Neural cell (in vitro differentiated cells): Measurements from ENCODE around the gene PHF10. TPM values are rescaled to one million over a fixed set of nuclear protein-coding genes. Genes with fewer than 3 reads are reported as not detected.

ENCODE experiments used
- H2AFZ ChIP-seq: fragments of 200-600, 300-800 bp; sonication (generic), shearing (Covaris generic); 2 replicates; pipeline ENCODE4 v1.6.0; 2014; ENCODE audit warnings: low read depth, mild to moderate bottlenecking, antibody characterized with exemption, low read length, moderate library complexity
- H3F3A ChIP-seq: fragments of 200-600 bp; shearing (Covaris generic); 2 replicates; pipeline ENCODE4 v1.6.1; 2016; ENCODE audit warnings: mild to moderate bottlenecking, moderate library complexity, mixed read lengths, antibody characterized with exemption, low read length; ENCODE audit not compliant: insufficient read depth, poor library complexity, severe bottlenecking
- H3K27ac ChIP-seq: fragments of 200-600, 300-800 bp; sonication (generic), shearing (Covaris generic); 2 replicates; pipeline ENCODE4 v1.5.1; 2014; ENCODE audit warnings: mild to moderate bottlenecking, low read length, moderate library complexity
- H3K27me3 ChIP-seq: fragments of 300-800, 200-600 bp; sonication (generic), shearing (Covaris generic); 2 replicates; pipeline ENCODE4 v1.6.0; 2014; ENCODE audit warnings: mild to moderate bottlenecking, low read depth, low read length, moderate library complexity; ENCODE audit not compliant: insufficient read depth
- H3K36me3 ChIP-seq: fragments of 300-800, 200-600 bp; sonication (generic), shearing (Covaris generic); 2 replicates; pipeline ENCODE4 v1.5.1; 2014; ENCODE audit warnings: mild to moderate bottlenecking, antibody characterized with exemption, low read length, moderate library complexity; ENCODE audit not compliant: insufficient read depth
- H3K4me2 ChIP-seq: fragments of 300-800, 200-600 bp; sonication (generic), shearing (Covaris generic); 2 replicates; pipeline ENCODE4 v1.6.0; 2014; ENCODE audit warnings: mild to moderate bottlenecking, low read length
- H3K4me3 ChIP-seq: fragments of 300-800, 200-600 bp; sonication (generic), shearing (Covaris generic); 2 replicates; pipeline ENCODE4 v1.5.1; 2014; ENCODE audit warnings: mild to moderate bottlenecking, low read length, moderate library complexity
- H3K79me2 ChIP-seq: fragments of 200-600 bp; shearing (Covaris generic); replicated peaks from 2 replicates; pipeline ENCODE4 v1.6.0; 2014; ENCODE audit warnings: mild to moderate bottlenecking, low read length, moderate library complexity; ENCODE audit not compliant: insufficient read depth
- H3K9ac ChIP-seq: fragments of 300-800, 200-600 bp; sonication (generic), shearing (Covaris generic); 2 replicates; pipeline ENCODE4 v1.6.1; 2016; ENCODE audit warnings: mild to moderate bottlenecking, low read length, mixed read lengths
- H3K9me2 ChIP-seq: fragments of 200-600 bp; shearing (Covaris generic); 2 replicates; pipeline ENCODE4 v1.6.1; 2016; ENCODE audit warnings: mild to moderate bottlenecking, low read length, mixed read lengths; ENCODE audit not compliant: insufficient read depth
- H3K9me3 ChIP-seq: fragments of 200-600, 300-800 bp; sonication (generic), shearing (Covaris generic); 2 replicates; pipeline ENCODE4 v1.6.1; 2016; ENCODE audit warnings: mild to moderate bottlenecking, mixed run types, low read length, moderate library complexity, mixed read lengths
- H4K20me1 ChIP-seq: fragments of 200-600 bp; shearing (Covaris generic); 2 replicates; pipeline ENCODE4 v1.6.1; 2016; ENCODE audit warnings: mild to moderate bottlenecking, mixed run types; ENCODE audit not compliant: insufficient read depth
- CTCF ChIP-seq: fragments of 450-650 bp; IDR thresholded peaks from 2 replicates; pipeline ENCODE4 v1.5.1; 2014; ENCODE audit warnings: antibody characterized with exemption, mild to moderate bottlenecking, moderate library complexity; ENCODE audit not compliant: poor library complexity, severe bottlenecking
- EP300 ChIP-seq: fragments of 450-650 bp; conservative IDR thresholded peaks from 2 replicates; pipeline ENCODE4 v1.6.1; 2014; ENCODE audit warnings: antibody characterized with exemption, mild to moderate bottlenecking, moderate library complexity; ENCODE audit not compliant: poor library complexity, severe bottlenecking
- EZH2 ChIP-seq: fragments of 200-600, 300-800 bp; shearing (Covaris generic), sonication (generic); IDR thresholded peaks from 2 replicates; pipeline ENCODE4 v1.6.1; 2014; ENCODE audit warnings: antibody characterized with exemption, low read length, borderline replicate concordance, mild to moderate bottlenecking; ENCODE audit not compliant: insufficient read depth, poor library complexity, severe bottlenecking
- MXI1 ChIP-seq: fragments of 450-650 bp; conservative IDR thresholded peaks from 2 replicates; pipeline ENCODE4 v1.6.1; 2014; ENCODE audit warnings: antibody characterized with exemption, mild to moderate bottlenecking; ENCODE audit not compliant: poor library complexity, severe bottlenecking
- POLR2AphosphoS5 ChIP-seq: IDR thresholded peaks from 2 replicates; pipeline ENCODE4 v1.6.1; 2012
- RAD21 ChIP-seq: fragments of 450-650 bp; conservative IDR thresholded peaks from 2 replicates; pipeline ENCODE4 v1.6.1; 2014; ENCODE audit warnings: antibody characterized with exemption, mild to moderate bottlenecking, moderate library complexity
- REST ChIP-seq: IDR thresholded peaks from 2 replicates; pipeline ENCODE4 v1.6.1; 2012; ENCODE audit warnings: borderline replicate concordance
- SMC3 ChIP-seq: fragments of 450-650 bp; conservative IDR thresholded peaks from 2 replicates; pipeline ENCODE4 v1.6.1; 2014; ENCODE audit warnings: antibody characterized with exemption, mild to moderate bottlenecking, moderate library complexity; ENCODE audit not compliant: poor library complexity
- TAF1 ChIP-seq: IDR thresholded peaks from 2 replicates; pipeline ENCODE4 v1.6.1; 2012; ENCODE audit warnings: low read depth
- polyA plus RNA-seq: library from polyadenylated mRNA; depleted of rRNA; stranded (reverse); fragments of >200 nt; gene quantifications from 2 replicates; pipeline ENCODE4 v1.2.3, GENCODE V29; 2014

PHF10 gene
- polyA plus RNA-seq, 1 donor from 2014 or later: 48.9 TPM

GRCh38 chr6:169714178-169714577 lies 10.1 kb downstream of the PHF10 start:
- Histone ChIP-seq H3F3A (no peaks in the 10 kb centered on the region), H2AFZ (no peak overlapping the region), H3K36me3 (peaks cover 5% of the 10 kb centered on the region), H3K9me3 (no peaks in the 10 kb centered on the region), H3K27ac (no peak overlapping the region), H3K9ac (no peak overlapping the region), H3K9me2 (no peaks in the 10 kb centered on the region), H4K20me1 (no peaks in the 10 kb centered on the region), H3K79me2 (peaks cover 16% of the 10 kb centered on the region), H3K4me3 (no peak overlapping the region), H3K4me2 (no peak overlapping the region), H3K27me3 (no peaks in the 10 kb centered on the region)
- no peak for TF ChIP-seq MXI1
- no peak for TF ChIP-seq REST
- no peak for TF ChIP-seq EZH2
- no peak for TF ChIP-seq POLR2AphosphoS5
- TF ChIP-seq TAF1: no peak
- TF ChIP-seq SMC3: no peak
- TF ChIP-seq RAD21: no peak
- no peak for TF ChIP-seq CTCF
- TF ChIP-seq EP300: no peak

DNA sequence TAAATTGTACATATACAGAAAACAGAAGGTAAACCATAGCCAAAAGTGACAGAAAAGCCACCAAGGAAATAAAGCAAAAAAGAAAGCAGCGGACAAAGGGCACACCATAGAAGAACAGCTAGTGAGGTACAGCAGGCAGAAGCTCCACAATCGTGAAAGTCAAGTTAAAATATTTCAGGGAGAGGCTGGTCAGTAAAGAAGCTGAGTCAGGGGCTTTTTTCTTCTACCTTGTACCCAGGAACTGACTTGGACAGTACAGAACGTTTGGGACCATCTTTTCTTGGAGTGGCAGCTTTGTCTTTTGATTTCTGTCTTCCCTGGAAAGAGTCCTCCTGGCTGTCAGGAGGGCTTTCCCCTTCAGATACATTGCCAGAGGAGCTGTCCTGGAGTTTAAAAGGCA lies 14.3 kb downstream of the PHF10 start:
- Histone ChIP-seq H3K9me3 (no peaks in the 10 kb centered on the region), H3K36me3 (peaks cover 15% of the 10 kb centered on the region), H3K4me2 (no peak overlapping the region), H3K27ac (no peak overlapping the region), H3K4me3 (no peak overlapping the region), H3K9me2 (no peaks in the 10 kb centered on the region), H4K20me1 (no peaks in the 10 kb centered on the region), H3K9ac (no peak overlapping the region), H3K27me3 (no peaks in the 10 kb centered on the region), H3F3A (no peaks in the 10 kb centered on the region), H3K79me2 (no peaks in the 10 kb centered on the region), H2AFZ (no peak overlapping the region)
- no peak for TF ChIP-seq EP300
- no peak for TF ChIP-seq SMC3
- TF ChIP-seq CTCF: no peak
- no peak for TF ChIP-seq REST
- no peak for TF ChIP-seq POLR2AphosphoS5
- TF ChIP-seq EZH2: no peak
